HepG2 (cell line): ENCODE data around the gene ACSL3. TPM values are rescaled to one million over a fixed set of nuclear protein-coding genes. Genes with fewer than 3 reads are reported as not detected.
A peak's percentile ranks its signal among the peaks of the same experiment; 100 is the strongest.

Source experiments
- HNF4A ChIP-seq: sonication (generic); formaldehyde crosslinking; IDR thresholded peaks from 2 replicates; pipeline ENCODE4 v1.4.0; 2020; ENCODE audit warnings: missing genetic modification reagents
- KLF12 ChIP-seq: sonication (generic); formaldehyde crosslinking; IDR thresholded peaks from 2 replicates; pipeline ENCODE4 v1.4.0; 2020; ENCODE audit warnings: missing genetic modification reagents, borderline replicate concordance
- MAZ ChIP-seq, 2 experiments: sonication (generic) in 1 of 2; formaldehyde crosslinking in 1 of 2; IDR thresholded peaks; 2 replicates each; pipeline versions ENCODE4 v1.5.0 to v1.6.1; 2012 to 2020; ENCODE audit warnings: low read depth in 2 of 2, mild to moderate bottlenecking in 2 of 2, borderline replicate concordance in 1 of 2, improper control_type of control experiment in 1 of 2, low read length in 1 of 2, missing genetic modification reagents in 1 of 2, moderate library complexity in 1 of 2
- MEIS1 ChIP-seq: sonication (generic); formaldehyde crosslinking; IDR thresholded peaks from 2 replicates; pipeline ENCODE4 v1.9.0; 2021; ENCODE audit warnings: mild to moderate bottlenecking, missing genetic modification reagents, moderate library complexity, borderline replicate concordance
- PCBP2 ChIP-seq: fragments of 200-400 bp; formaldehyde crosslinking; optimal IDR thresholded peaks from 2 replicates; pipeline ENCODE3; 2018; ENCODE audit warnings: low read length, low read depth; ENCODE audit not compliant: poor library complexity, severe bottlenecking
- RFX5 ChIP-seq: IDR thresholded peaks from 2 replicates; pipeline ENCODE4 v1.6.1; 2011; ENCODE audit warnings: low read depth, low read length, improper control_type of control experiment
- SAP130 ChIP-seq: IDR thresholded peaks from 2 replicates; pipeline ENCODE4 v1.6.1; 2016; ENCODE audit warnings: low read depth
- SNRNP70 ChIP-seq: fragments of 200-400 bp; formaldehyde crosslinking; IDR thresholded peaks from 2 replicates; pipeline ENCODE4 v1.6.1; 2017; ENCODE audit warnings: mild to moderate bottlenecking, low read depth, low read length, moderate library complexity
- SOX6 ChIP-seq, 2 experiments: fragments of 450-650 bp in 1 of 2; sonication (generic) in 1 of 2; formaldehyde crosslinking in 1 of 2; IDR thresholded peaks; 2 replicates each; pipeline versions ENCODE4 v1.4.0 to v1.6.1; 2017 to 2020; ENCODE audit warnings: antibody characterized with exemption in 1 of 2, mild to moderate bottlenecking in 1 of 2, missing genetic modification reagents in 1 of 2
- TBX3 ChIP-seq: fragments of 450-650 bp; IDR thresholded peaks from 2 replicates; pipeline ENCODE4 v1.6.1; 2017; ENCODE audit warnings: antibody characterized with exemption, mild to moderate bottlenecking, inconsistent platforms, borderline replicate concordance
- TCF12 ChIP-seq, 2 experiments: fragments of 450-650 bp in 1 of 2; sonication (generic) in 1 of 2; formaldehyde crosslinking in 1 of 2; IDR thresholded peaks; 2 replicates each; pipeline versions ENCODE4 v1.6.1 to v1.8.0; 2017 to 2022; ENCODE audit warnings: antibody characterized with exemption in 1 of 2, mild to moderate bottlenecking in 1 of 2, missing genetic modification reagents in 1 of 2, moderate library complexity in 1 of 2
- TOE1 ChIP-seq: sonication (generic); formaldehyde crosslinking; IDR thresholded peaks from 2 replicates; pipeline ENCODE4 v1.4.0; 2020; ENCODE audit warnings: mild to moderate bottlenecking, missing genetic modification reagents
- ZEB1 ChIP-seq: IDR thresholded peaks from 2 replicates; pipeline ENCODE4 v1.6.1; 2012; ENCODE audit warnings: mild to moderate bottlenecking, low read depth, inconsistent platforms; ENCODE audit not compliant: insufficient replicate concordance
- ZIK1 ChIP-seq: sonication (generic); formaldehyde crosslinking; IDR thresholded peaks from 2 replicates; pipeline ENCODE4 v1.5.0; 2020; ENCODE audit warnings: mild to moderate bottlenecking, low read depth, missing genetic modification reagents, borderline replicate concordance
- ZNF274 ChIP-seq: sonication (generic); formaldehyde crosslinking; IDR thresholded peaks from 2 replicates; pipeline ENCODE4 v1.5.1; 2020; ENCODE audit warnings: mild to moderate bottlenecking, missing genetic modification reagents
- ZNF30 ChIP-seq: sonication (generic); formaldehyde crosslinking; IDR thresholded peaks from 2 replicates; pipeline ENCODE4 v1.5.0; 2020; ENCODE audit warnings: mild to moderate bottlenecking, missing genetic modification reagents
- ZNF333 ChIP-seq: sonication (generic); formaldehyde crosslinking; IDR thresholded peaks from 2 replicates; pipeline ENCODE4 v1.4.0; 2020; ENCODE audit warnings: mild to moderate bottlenecking, missing genetic modification reagents, borderline replicate concordance
- ZNF460 ChIP-seq: sonication (generic); formaldehyde crosslinking; IDR thresholded peaks from 2 replicates; pipeline ENCODE4 v1.5.1; 2020; ENCODE audit warnings: missing genetic modification reagents, mild to moderate bottlenecking, borderline replicate concordance
- ZNF546 ChIP-seq: sonication (generic); formaldehyde crosslinking; conservative IDR thresholded peaks from 2 replicates; pipeline ENCODE4 v1.8.1; 2023; ENCODE audit warnings: mild to moderate bottlenecking, missing genetic modification reagents
- ZNF607 ChIP-seq: sonication (generic); formaldehyde crosslinking; IDR thresholded peaks from 2 replicates; pipeline ENCODE4 v1.5.1; 2020; ENCODE audit warnings: missing genetic modification reagents, mild to moderate bottlenecking, borderline replicate concordance
- polyA plus RNA-seq, 8 experiments: library from polyadenylated mRNA; depleted of rRNA in 3 of 8; stranded (reverse) in 7 of 8; unstranded in 1 of 8; fragments of >200 nt; fragmentation: Illumina TruSeq in 4 of 8; extraction: Trizol in 4 of 8; gene quantifications; 2 replicates each; pipeline versions ENCODE4 v1.2.1 to v1.2.3, GENCODE V29; 2011 to 2016; ENCODE audit warnings: low read depth in 4 of 8, missing spikeins in 1 of 8, mixed read lengths in 1 of 8; ENCODE audit not compliant: insufficient read depth in 1 of 8
- total RNA-seq, 5 experiments: library from RNA; depleted of rRNA; stranded (reverse); fragments of >200 nt; fragmentation: Illumina TruSeq; extraction: Trizol; gene quantifications; 2 replicates each; pipeline ENCODE4 v1.2.3, GENCODE V29; 2016; ENCODE audit warnings: low read depth in 1 of 5
- TF ChIP-seq, protein P1 (sequence below): IDR thresholded peaks from 2 replicates; pipeline ENCODE4 v1.6.1; 2018; ENCODE audit warnings: missing genetic modification reagents, mild to moderate bottlenecking, missing compliant biosample characterization
- TF ChIP-seq, protein P2 (sequence below): sonication (generic); formaldehyde crosslinking; IDR thresholded peaks from 2 replicates; pipeline ENCODE4 v1.4.0; 2020; ENCODE audit warnings: mild to moderate bottlenecking, missing genetic modification reagents
- TF ChIP-seq, protein P3 (sequence below), 2 experiments: sonication (generic) in 1 of 2; formaldehyde crosslinking in 1 of 2; IDR thresholded peaks; 2 replicates each; pipeline versions ENCODE4 v1.4.0 to v1.6.1; 2018 to 2020; ENCODE audit warnings: missing genetic modification reagents in 2 of 2, borderline replicate concordance in 1 of 2, low read depth in 1 of 2, mild to moderate bottlenecking in 1 of 2, missing biosample characterization in 1 of 2

The ACSL3 gene
- total and polyA plus RNA-seq, 2 of the 13 experiments (the other 11 are each of a cell fraction or from before 2014, with no cell fraction given): 305 to 365 TPM

GRCh38 chr2:222860740-222861410, at the start of gene ACSL3 (continued):
- TF ChIP-seq ZNF30 (CRISPR knock-in tag): no peak
- TF ChIP-seq, protein P1, sequence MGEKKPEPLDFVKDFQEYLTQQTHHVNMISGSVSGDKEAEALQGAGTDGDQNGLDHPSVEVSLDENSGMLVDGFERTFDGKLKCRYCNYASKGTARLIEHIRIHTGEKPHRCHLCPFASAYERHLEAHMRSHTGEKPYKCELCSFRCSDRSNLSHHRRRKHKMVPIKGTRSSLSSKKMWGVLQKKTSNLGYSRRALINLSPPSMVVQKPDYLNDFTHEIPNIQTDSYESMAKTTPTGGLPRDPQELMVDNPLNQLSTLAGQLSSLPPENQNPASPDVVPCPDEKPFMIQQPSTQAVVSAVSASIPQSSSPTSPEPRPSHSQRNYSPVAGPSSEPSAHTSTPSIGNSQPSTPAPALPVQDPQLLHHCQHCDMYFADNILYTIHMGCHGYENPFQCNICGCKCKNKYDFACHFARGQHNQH (CRISPR knock-in tag): peak; percentile 91
- TF ChIP-seq TCF12 (IDR thresholded peaks at IDR 0.05): no peak
- TF ChIP-seq TCF12 (CRISPR knock-in tag; IDR thresholded peaks at IDR 0.05): no peak
- TF ChIP-seq MEIS1 (CRISPR knock-in tag): no peak
- TF ChIP-seq ZNF333: peak; percentile 82; the same call in 1 of the 2 replicates
- TF ChIP-seq KLF12 (CRISPR knock-in tag): peak; percentile 71; the same call in 1 of the 2 replicates
- no peak for TF ChIP-seq ZNF460 (CRISPR knock-in tag)
- peak; percentile 95 for TF ChIP-seq TOE1 (CRISPR knock-in tag)
- peak; percentile 72 for TF ChIP-seq RFX5
- TF ChIP-seq SAP130 (CRISPR knock-in tag): peak; percentile 96
- TF ChIP-seq TBX3: no peak
- no peak for TF ChIP-seq PCBP2
- TF ChIP-seq ZNF274 (CRISPR knock-in tag): peak; percentile 92
- TF ChIP-seq SOX6 (IDR thresholded peaks at IDR 0.05): no peak
- peak; percentile 79; the same call in 1 of the 2 replicates for TF ChIP-seq SOX6 (CRISPR knock-in tag; IDR thresholded peaks at IDR 0.05)
- TF ChIP-seq ZEB1: no peak
- TF ChIP-seq ZNF607 (CRISPR knock-in tag): peak; percentile 71
- TF ChIP-seq MAZ (IDR thresholded peaks at IDR 0.05; ENCODE audit: borderline replicate concordance, low read depth, low read length): peak; percentile 48; the same call in 1 of the 2 replicates
- TF ChIP-seq MAZ (CRISPR knock-in tag; IDR thresholded peaks at IDR 0.05; ENCODE audit: low read depth): peak; percentile 93
- peak; percentile 40; the same call in 1 of the 2 replicates for TF ChIP-seq HNF4A (CRISPR knock-in tag)
- no peak for TF ChIP-seq SNRNP70
- TF ChIP-seq, protein P2, sequence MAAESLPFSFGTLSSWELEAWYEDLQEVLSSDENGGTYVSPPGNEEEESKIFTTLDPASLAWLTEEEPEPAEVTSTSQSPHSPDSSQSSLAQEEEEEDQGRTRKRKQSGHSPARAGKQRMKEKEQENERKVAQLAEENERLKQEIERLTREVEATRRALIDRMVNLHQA (CRISPR knock-in tag): no peak
- peak; percentile 66; the same call in 1 of the 2 replicates for TF ChIP-seq ZIK1 (CRISPR knock-in tag)
- TF ChIP-seq, protein P3, sequence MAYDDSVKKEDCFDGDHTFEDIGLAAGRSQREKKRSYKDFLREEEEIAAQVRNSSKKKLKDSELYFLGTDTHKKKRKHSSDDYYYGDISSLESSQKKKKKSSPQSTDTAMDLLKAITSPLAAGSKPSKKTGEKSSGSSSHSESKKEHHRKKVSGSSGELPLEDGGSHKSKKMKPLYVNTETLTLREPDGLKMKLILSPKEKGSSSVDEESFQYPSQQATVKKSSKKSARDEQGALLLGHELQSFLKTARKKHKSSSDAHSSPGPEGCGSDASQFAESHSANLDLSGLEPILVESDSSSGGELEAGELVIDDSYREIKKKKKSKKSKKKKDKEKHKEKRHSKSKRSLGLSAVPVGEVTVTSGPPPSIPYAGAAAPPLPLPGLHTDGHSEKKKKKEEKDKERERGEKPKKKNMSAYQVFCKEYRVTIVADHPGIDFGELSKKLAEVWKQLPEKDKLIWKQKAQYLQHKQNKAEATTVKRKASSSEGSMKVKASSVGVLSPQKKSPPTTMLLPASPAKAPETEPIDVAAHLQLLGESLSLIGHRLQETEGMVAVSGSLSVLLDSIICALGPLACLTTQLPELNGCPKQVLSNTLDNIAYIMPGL (CRISPR knock-in tag; IDR thresholded peaks at IDR 0.05; ENCODE audit: borderline replicate concordance in 1 of 2, low read depth in 1 of 2): peak; percentile 91 to 93
- 0 out of 2 replicates have a peak, but pooled peaks have one; percentile 76 for TF ChIP-seq ZNF546 (CRISPR knock-in tag)
